IMR-90 (cell line): Measurements from ENCODE around the gene DYTN.

ENCODE experiments used
- BHLHE40 ChIP-seq: fragments of 150-350 bp; IDR thresholded peaks from 2 replicates; pipeline ENCODE4 v1.6.1; 2016; ENCODE audit warnings: mild to moderate bottlenecking, low read depth, low read length
- CEBPB ChIP-seq: IDR thresholded peaks from 2 replicates; pipeline ENCODE4 v1.6.1; 2012; ENCODE audit warnings: low read depth, low read length, improper control_type of control experiment
- FOS ChIP-seq: fragments of 150-350 bp; IDR thresholded peaks from 2 replicates; pipeline ENCODE4 v1.6.1; 2016; ENCODE audit warnings: low read depth, low read length
- POLR2A ChIP-seq: IDR thresholded peaks from 2 replicates; pipeline ENCODE4 v1.6.1; 2012; ENCODE audit warnings: mild to moderate bottlenecking, low read depth, low read length
- RAD21 ChIP-seq: IDR thresholded peaks from 2 replicates; pipeline ENCODE4 v1.6.1; 2012; ENCODE audit warnings: low read length, improper control_type of control experiment
- RFX5 ChIP-seq: IDR thresholded peaks from 2 replicates; pipeline ENCODE4 v1.8.0; 2012; ENCODE audit warnings: low read depth, mild to moderate bottlenecking, low read length, moderate library complexity
- TF ChIP-seq, protein P1 (sequence below): conservative IDR thresholded peaks from 2 replicates; pipeline ENCODE4 v1.5.1; 2012; ENCODE audit warnings: mild to moderate bottlenecking, low read depth, low read length, improper control_type of control experiment
- TF ChIP-seq, protein P2 (sequence below): fragments of 150-350 bp; IDR thresholded peaks from 2 replicates; pipeline ENCODE4 v1.6.1; 2016; ENCODE audit warnings: low read depth, mild to moderate bottlenecking, low read length, moderate library complexity, borderline replicate concordance

DNA sequence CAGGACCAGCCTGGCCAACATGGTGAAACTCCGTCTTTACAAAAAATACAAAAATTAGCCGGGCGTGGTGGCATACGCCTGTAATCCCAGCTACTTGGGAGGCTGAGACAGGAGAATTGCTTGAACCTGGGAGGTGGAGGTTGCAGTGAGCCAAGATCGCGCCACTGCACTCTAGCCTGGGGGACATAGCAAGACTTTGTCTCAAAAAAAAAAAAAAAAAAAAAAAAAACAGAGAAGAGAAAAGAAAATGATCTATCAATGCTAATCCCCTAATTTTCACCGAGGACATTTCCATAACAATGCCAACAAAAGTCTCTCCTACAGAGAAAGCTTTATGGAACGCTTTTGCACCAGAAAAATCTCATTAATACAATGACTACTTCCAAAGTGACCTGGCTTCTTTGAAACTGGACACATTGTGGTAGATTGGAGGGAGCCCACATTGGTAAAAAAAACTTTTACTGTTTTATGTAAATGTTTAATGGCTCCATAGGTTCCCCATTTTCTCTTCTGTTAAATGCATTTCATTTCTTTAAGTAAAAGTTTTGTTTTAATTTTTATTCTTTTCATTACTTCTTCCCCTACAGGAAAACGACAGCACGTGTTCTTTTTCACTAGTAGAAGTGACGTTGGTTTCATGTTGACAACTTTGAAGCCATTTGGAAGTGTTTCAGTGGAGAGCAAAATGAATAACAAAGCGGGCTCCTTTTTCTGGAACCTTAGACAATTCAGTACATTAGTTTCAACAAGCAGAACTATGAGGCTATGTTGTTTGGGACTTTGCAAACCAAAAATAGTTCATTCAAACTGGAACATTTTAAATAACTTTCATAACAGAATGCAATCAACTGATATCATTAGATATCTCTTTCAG lies 48.1 kb upstream of the DYTN start:
- TF ChIP-seq, protein P1, sequence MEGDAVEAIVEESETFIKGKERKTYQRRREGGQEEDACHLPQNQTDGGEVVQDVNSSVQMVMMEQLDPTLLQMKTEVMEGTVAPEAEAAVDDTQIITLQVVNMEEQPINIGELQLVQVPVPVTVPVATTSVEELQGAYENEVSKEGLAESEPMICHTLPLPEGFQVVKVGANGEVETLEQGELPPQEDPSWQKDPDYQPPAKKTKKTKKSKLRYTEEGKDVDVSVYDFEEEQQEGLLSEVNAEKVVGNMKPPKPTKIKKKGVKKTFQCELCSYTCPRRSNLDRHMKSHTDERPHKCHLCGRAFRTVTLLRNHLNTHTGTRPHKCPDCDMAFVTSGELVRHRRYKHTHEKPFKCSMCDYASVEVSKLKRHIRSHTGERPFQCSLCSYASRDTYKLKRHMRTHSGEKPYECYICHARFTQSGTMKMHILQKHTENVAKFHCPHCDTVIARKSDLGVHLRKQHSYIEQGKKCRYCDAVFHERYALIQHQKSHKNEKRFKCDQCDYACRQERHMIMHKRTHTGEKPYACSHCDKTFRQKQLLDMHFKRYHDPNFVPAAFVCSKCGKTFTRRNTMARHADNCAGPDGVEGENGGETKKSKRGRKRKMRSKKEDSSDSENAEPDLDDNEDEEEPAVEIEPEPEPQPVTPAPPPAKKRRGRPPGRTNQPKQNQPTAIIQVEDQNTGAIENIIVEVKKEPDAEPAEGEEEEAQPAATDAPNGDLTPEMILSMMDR: no peak
- TF ChIP-seq BHLHE40 (no peak), RFX5 (no peak), RAD21 (no peak), POLR2A (no peak), CEBPB (no peak), FOS (no peak)
- TF ChIP-seq, protein P2, sequence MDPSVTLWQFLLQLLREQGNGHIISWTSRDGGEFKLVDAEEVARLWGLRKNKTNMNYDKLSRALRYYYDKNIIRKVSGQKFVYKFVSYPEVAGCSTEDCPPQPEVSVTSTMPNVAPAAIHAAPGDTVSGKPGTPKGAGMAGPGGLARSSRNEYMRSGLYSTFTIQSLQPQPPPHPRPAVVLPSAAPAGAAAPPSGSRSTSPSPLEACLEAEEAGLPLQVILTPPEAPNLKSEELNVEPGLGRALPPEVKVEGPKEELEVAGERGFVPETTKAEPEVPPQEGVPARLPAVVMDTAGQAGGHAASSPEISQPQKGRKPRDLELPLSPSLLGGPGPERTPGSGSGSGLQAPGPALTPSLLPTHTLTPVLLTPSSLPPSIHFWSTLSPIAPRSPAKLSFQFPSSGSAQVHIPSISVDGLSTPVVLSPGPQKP: no peak
